Raji (cell line): ENCODE data around the gene ARID5B.

ENCODE experiments used
- POLR2A ChIP-seq: IDR thresholded peaks from 2 replicates; pipeline ENCODE4 v1.6.1; 2011; ENCODE audit warnings: low read depth, low read length, control low read depth; ENCODE audit not compliant: insufficient read depth

ARID5B gene

GRCh38 chr10:61994405-61995219 lies 93.1 kb downstream of the ARID5B start:
- no peak for TF ChIP-seq POLR2A

GRCh38 chr10:61995220-61995503 lies 93.7 kb downstream of the ARID5B start:
- TF ChIP-seq POLR2A: no peak

- no peak for TF ChIP-seq POLR2A
Measured at GRCh38 chr10:61998937-61999336, 97.4 kb downstream of the ARID5B start.

- no peak for TF ChIP-seq POLR2A
Measured at GRCh38 chr10:62000037-62000603, 98.6 kb downstream of the ARID5B start.

- no peak for TF ChIP-seq POLR2A
Measured at GRCh38 chr10:62000726-62001125, 99.2 kb downstream of the ARID5B start.

- no peak for TF ChIP-seq POLR2A
Measured at GRCh38 chr10:62001898-62002297, 100.4 kb downstream of the ARID5B start.

- TF ChIP-seq POLR2A: no peak
Measured at GRCh38 chr10:62002753-62003152, 101.3 kb downstream of the ARID5B start.

GRCh38 chr10:62004042-62004441 lies 102.5 kb downstream of the ARID5B start:
- TF ChIP-seq POLR2A: no peak

GRCh38 chr10:62005281-62005680 lies 103.8 kb downstream of the ARID5B start:
- TF ChIP-seq POLR2A: no peak

- no peak for TF ChIP-seq POLR2A
Measured at GRCh38 chr10:62005687-62006086, 104.2 kb downstream of the ARID5B start.

- no peak for TF ChIP-seq POLR2A
Measured at GRCh38 chr10:62007145-62007544, 105.6 kb downstream of the ARID5B start.

- no peak for TF ChIP-seq POLR2A
Measured at GRCh38 chr10:62008196-62008595, 106.7 kb downstream of the ARID5B start.

GRCh38 chr10:62008946-62009345 lies 107.4 kb downstream of the ARID5B start:
- no peak for TF ChIP-seq POLR2A

GRCh38 chr10:62010366-62010765 lies 108.9 kb downstream of the ARID5B start:
- no peak for TF ChIP-seq POLR2A

GRCh38 chr10:62011558-62011957 lies 110.1 kb downstream of the ARID5B start:
- TF ChIP-seq POLR2A: no peak

GRCh38 chr10:62012318-62012717 lies 110.8 kb downstream of the ARID5B start:
- TF ChIP-seq POLR2A: no peak

- TF ChIP-seq POLR2A: no peak
Measured at GRCh38 chr10:62014510-62014909, 113.0 kb downstream of the ARID5B start.
